22Rv1 (cell line): ENCODE measurements around the gene PRSS36.
"Not testable (repeated sequence)": the region's sequence is repeated elsewhere in the genome, so short reads cannot be mapped to it uniquely, and the experiment has no call there.

ENCODE experiments used
- ZFX ChIP-seq: fragments of 450-650 bp; IDR thresholded peaks from 2 replicates; pipeline ENCODE4 v1.6.1; 2017; ENCODE audit warnings: antibody characterized with exemption, borderline replicate concordance
- TF ChIP-seq, protein P1 (sequence below): fragments of 450-650 bp; IDR thresholded peaks from 2 replicates; pipeline ENCODE4 v1.5.1; 2017; ENCODE audit warnings: mild to moderate bottlenecking

GRCh38 chr16:31136822-31137499, 12.9 kb downstream of the PRSS36 start:
- TF ChIP-seq, protein P1, sequence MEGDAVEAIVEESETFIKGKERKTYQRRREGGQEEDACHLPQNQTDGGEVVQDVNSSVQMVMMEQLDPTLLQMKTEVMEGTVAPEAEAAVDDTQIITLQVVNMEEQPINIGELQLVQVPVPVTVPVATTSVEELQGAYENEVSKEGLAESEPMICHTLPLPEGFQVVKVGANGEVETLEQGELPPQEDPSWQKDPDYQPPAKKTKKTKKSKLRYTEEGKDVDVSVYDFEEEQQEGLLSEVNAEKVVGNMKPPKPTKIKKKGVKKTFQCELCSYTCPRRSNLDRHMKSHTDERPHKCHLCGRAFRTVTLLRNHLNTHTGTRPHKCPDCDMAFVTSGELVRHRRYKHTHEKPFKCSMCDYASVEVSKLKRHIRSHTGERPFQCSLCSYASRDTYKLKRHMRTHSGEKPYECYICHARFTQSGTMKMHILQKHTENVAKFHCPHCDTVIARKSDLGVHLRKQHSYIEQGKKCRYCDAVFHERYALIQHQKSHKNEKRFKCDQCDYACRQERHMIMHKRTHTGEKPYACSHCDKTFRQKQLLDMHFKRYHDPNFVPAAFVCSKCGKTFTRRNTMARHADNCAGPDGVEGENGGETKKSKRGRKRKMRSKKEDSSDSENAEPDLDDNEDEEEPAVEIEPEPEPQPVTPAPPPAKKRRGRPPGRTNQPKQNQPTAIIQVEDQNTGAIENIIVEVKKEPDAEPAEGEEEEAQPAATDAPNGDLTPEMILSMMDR = not testable (repeated sequence)
- not testable (repeated sequence) for TF ChIP-seq ZFX
